ENCODE results near the gene DEK.

The DEK gene

GRCh38 chr6:18242062-18242851, 22.1 kb downstream of the DEK start:
- CTCF ChIA-PET: no interaction called here
- DNase-seq (ENCODE audit: extremely low spot score): no peak
- POLR2A ChIA-PET: no interaction called here
- TF ChIP-seq TARDBP (IDR thresholded peaks at IDR 0.05): no peak
- no peak for TF ChIP-seq L3MBTL2 (conservative IDR thresholded peaks at IDR 0.05)
- TF ChIP-seq CTBP1 (IDR thresholded peaks at IDR 0.05; ENCODE audit: borderline replicate concordance): no peak
- no peak for TF ChIP-seq BHLHE40 (IDR thresholded peaks at IDR 0.05; ENCODE audit: borderline replicate concordance)
- TF ChIP-seq ARNT (IDR thresholded peaks at IDR 0.05): no peak
- no peak for TF ChIP-seq SP1 (IDR thresholded peaks at IDR 0.05)
- no peak for TF ChIP-seq NFRKB (IDR thresholded peaks at IDR 0.05)
- TF ChIP-seq SUZ12 (IDR thresholded peaks at IDR 0.05): no peak
- no peak for TF ChIP-seq LEF1 (IDR thresholded peaks at IDR 0.05; ENCODE audit: borderline replicate concordance)
- TF ChIP-seq FOXM1 (IDR thresholded peaks at IDR 0.05; ENCODE audit: borderline replicate concordance): no peak
- no peak for TF ChIP-seq FOXK2 (IDR thresholded peaks at IDR 0.05)
- no peak for TF ChIP-seq ELF4 (IDR thresholded peaks at IDR 0.05)
- no peak for TF ChIP-seq ZNF384 (IDR thresholded peaks at IDR 0.05)

GRCh38 chr6:18241208-18242038, 22.9 kb downstream of the DEK start:
- CTCF ChIA-PET: no interaction called here
- TF ChIP-seq BHLHE40 (IDR thresholded peaks at IDR 0.05; ENCODE audit: borderline replicate concordance) (no peak), ZNF384 (IDR thresholded peaks at IDR 0.05) (no peak), ARNT (IDR thresholded peaks at IDR 0.05) (no peak), FOXA1 (IDR thresholded peaks at IDR 0.05) (no peak), SUZ12 (IDR thresholded peaks at IDR 0.05) (no peak), ELF4 (IDR thresholded peaks at IDR 0.05) (no peak), NFRKB (IDR thresholded peaks at IDR 0.05) (no peak), FOXK2 (IDR thresholded peaks at IDR 0.05) (no peak), FOXM1 (IDR thresholded peaks at IDR 0.05; ENCODE audit: borderline replicate concordance) (no peak), LEF1 (IDR thresholded peaks at IDR 0.05; ENCODE audit: borderline replicate concordance) (no peak), PKNOX1 (IDR thresholded peaks at IDR 0.05) (no peak), L3MBTL2 (conservative IDR thresholded peaks at IDR 0.05) (no peak), SP1 (IDR thresholded peaks at IDR 0.05) (no peak), TARDBP (IDR thresholded peaks at IDR 0.05) (no peak)
- no peak for DNase-seq (ENCODE audit: extremely low spot score)
- POLR2A ChIA-PET: interaction anchor here (0.8 kb wide), 1 partner anchor 23 kb away, joined by 3 read pairs; the partner anchor contains the start of gene DEK

GRCh38 chr6:18240230-18240629, 24.1 kb downstream of the DEK start:
- no peak for DNase-seq (ENCODE audit: extremely low spot score)
- no peak for TF ChIP-seq LEF1 (IDR thresholded peaks at IDR 0.05; ENCODE audit: borderline replicate concordance)
- no peak for TF ChIP-seq PKNOX1 (IDR thresholded peaks at IDR 0.05)
- TF ChIP-seq FOXA1 (IDR thresholded peaks at IDR 0.05): no peak
- no peak for TF ChIP-seq ELF4 (IDR thresholded peaks at IDR 0.05)
- TF ChIP-seq HDGF (IDR thresholded peaks at IDR 0.05; ENCODE audit: borderline replicate concordance): no peak
- TF ChIP-seq TARDBP (IDR thresholded peaks at IDR 0.05): no peak
- TF ChIP-seq CTBP1 (IDR thresholded peaks at IDR 0.05; ENCODE audit: borderline replicate concordance): no peak
- CTCF ChIA-PET: no interaction called here
- POLR2A ChIA-PET: no interaction called here

GRCh38 chr6:18237167-18237566, 27.2 kb downstream of the DEK start:
- ChIA-PET CTCF (no interaction called here), POLR2A (no interaction called here)
- no peak for TF ChIP-seq LEF1 (IDR thresholded peaks at IDR 0.05; ENCODE audit: borderline replicate concordance)
- TF ChIP-seq FOXK2 (IDR thresholded peaks at IDR 0.05): no peak
- TF ChIP-seq BHLHE40 (IDR thresholded peaks at IDR 0.05; ENCODE audit: borderline replicate concordance): no peak
- TF ChIP-seq ZNF384 (IDR thresholded peaks at IDR 0.05): no peak
- no peak for TF ChIP-seq FOXM1 (IDR thresholded peaks at IDR 0.05; ENCODE audit: borderline replicate concordance)
- TF ChIP-seq NFRKB (IDR thresholded peaks at IDR 0.05): no peak
- TF ChIP-seq CTBP1 (IDR thresholded peaks at IDR 0.05; ENCODE audit: borderline replicate concordance): no peak
- no peak for TF ChIP-seq HDGF (IDR thresholded peaks at IDR 0.05; ENCODE audit: borderline replicate concordance)
- TF ChIP-seq TARDBP (IDR thresholded peaks at IDR 0.05): no peak
- no peak for TF ChIP-seq FOXA1 (IDR thresholded peaks at IDR 0.05)
- DNase-seq (ENCODE audit: extremely low spot score): no peak

- ChIA-PET POLR2A (interaction anchor here (1.2 kb wide), 1 partner anchor 25 kb away, joined by 3 read pairs; no protein-coding TSS in a partner anchor), CTCF (no interaction called here)
- DNase-seq (ENCODE audit: extremely low spot score): no peak
- TF ChIP-seq FOXK2 (IDR thresholded peaks at IDR 0.05) (no peak), ZNF384 (IDR thresholded peaks at IDR 0.05) (no peak), LEF1 (IDR thresholded peaks at IDR 0.05; ENCODE audit: borderline replicate concordance) (no peak), NFRKB (IDR thresholded peaks at IDR 0.05) (no peak), PKNOX1 (IDR thresholded peaks at IDR 0.05) (no peak), BHLHE40 (IDR thresholded peaks at IDR 0.05; ENCODE audit: borderline replicate concordance) (no peak), L3MBTL2 (conservative IDR thresholded peaks at IDR 0.05) (no peak), FOXM1 (IDR thresholded peaks at IDR 0.05; ENCODE audit: borderline replicate concordance) (no peak), FOXA1 (IDR thresholded peaks at IDR 0.05) (no peak), SP1 (IDR thresholded peaks at IDR 0.05) (no peak), CTBP1 (IDR thresholded peaks at IDR 0.05; ENCODE audit: borderline replicate concordance) (no peak), ARNT (IDR thresholded peaks at IDR 0.05) (no peak), SUZ12 (IDR thresholded peaks at IDR 0.05) (no peak), ELF4 (IDR thresholded peaks at IDR 0.05) (no peak), TARDBP (IDR thresholded peaks at IDR 0.05) (no peak), HDGF (IDR thresholded peaks at IDR 0.05; ENCODE audit: borderline replicate concordance) (no peak)
These were observed 28.8 kb downstream of the DEK start for GRCh38 chr6:18235524-18235923.
